RWPE2 (cell line): ENCODE measurements around the gene SMPD3.

Experiments
- ATAC-seq: fragments of 200-7000 bp; cut with Tn5 transposase; 3 replicates; pipeline ENCODE4 v1.9.1; 2021; ENCODE audit warnings: low read depth
- DNase-seq: peaks from one replicate; pipeline ENCODE4 v3.0.0-alpha.2; 2020; ENCODE audit warnings: low spot score
- H3K27ac ChIP-seq: fragments of 450-650 bp; 2 replicates; pipeline ENCODE4 v1.5.1; 2017; ENCODE audit warnings: mild to moderate bottlenecking; ENCODE audit not compliant: poor library complexity, severe bottlenecking
- H3K27me3 ChIP-seq: fragments of 250-450 bp; sonication (Bioruptor Pico); 2 replicates; pipeline ENCODE4 v1.5.1; 2021; ENCODE audit warnings: mild to moderate bottlenecking, moderate library complexity; ENCODE audit not compliant: insufficient read depth, poor library complexity, severe bottlenecking
- H3K36me3 ChIP-seq: fragments of 250-450 bp; sonication (Bioruptor Pico); 2 replicates; pipeline ENCODE4 v1.5.1; 2020; ENCODE audit warnings: low read depth, mild to moderate bottlenecking, moderate library complexity
- H3K4me1 ChIP-seq: fragments of 250-450 bp; sonication (Bioruptor Pico); 2 replicates; pipeline ENCODE4 v1.5.1; 2021; ENCODE audit warnings: mild to moderate bottlenecking, moderate library complexity; ENCODE audit not compliant: insufficient read depth, poor library complexity, severe bottlenecking
- H3K4me3 ChIP-seq: fragments of 250-450 bp; sonication (Bioruptor Pico); 2 replicates; pipeline ENCODE4 v1.5.1; 2021; ENCODE audit warnings: mild to moderate bottlenecking, moderate library complexity; ENCODE audit not compliant: severe bottlenecking
- H3K9me3 ChIP-seq: fragments of 250-450 bp; sonication (Bioruptor Pico); 2 replicates; pipeline ENCODE4 v1.5.1; 2021; ENCODE audit warnings: mild to moderate bottlenecking, moderate library complexity; ENCODE audit not compliant: severe bottlenecking
- TF ChIP-seq, protein P1 (sequence below): fragments of 450-650 bp; IDR thresholded peaks from one replicate; pipeline ENCODE4 v1.5.1; 2017; ENCODE audit warnings: mild to moderate bottlenecking, moderate library complexity; ENCODE audit not compliant: poor library complexity, severe bottlenecking

The SMPD3 gene

DNA sequence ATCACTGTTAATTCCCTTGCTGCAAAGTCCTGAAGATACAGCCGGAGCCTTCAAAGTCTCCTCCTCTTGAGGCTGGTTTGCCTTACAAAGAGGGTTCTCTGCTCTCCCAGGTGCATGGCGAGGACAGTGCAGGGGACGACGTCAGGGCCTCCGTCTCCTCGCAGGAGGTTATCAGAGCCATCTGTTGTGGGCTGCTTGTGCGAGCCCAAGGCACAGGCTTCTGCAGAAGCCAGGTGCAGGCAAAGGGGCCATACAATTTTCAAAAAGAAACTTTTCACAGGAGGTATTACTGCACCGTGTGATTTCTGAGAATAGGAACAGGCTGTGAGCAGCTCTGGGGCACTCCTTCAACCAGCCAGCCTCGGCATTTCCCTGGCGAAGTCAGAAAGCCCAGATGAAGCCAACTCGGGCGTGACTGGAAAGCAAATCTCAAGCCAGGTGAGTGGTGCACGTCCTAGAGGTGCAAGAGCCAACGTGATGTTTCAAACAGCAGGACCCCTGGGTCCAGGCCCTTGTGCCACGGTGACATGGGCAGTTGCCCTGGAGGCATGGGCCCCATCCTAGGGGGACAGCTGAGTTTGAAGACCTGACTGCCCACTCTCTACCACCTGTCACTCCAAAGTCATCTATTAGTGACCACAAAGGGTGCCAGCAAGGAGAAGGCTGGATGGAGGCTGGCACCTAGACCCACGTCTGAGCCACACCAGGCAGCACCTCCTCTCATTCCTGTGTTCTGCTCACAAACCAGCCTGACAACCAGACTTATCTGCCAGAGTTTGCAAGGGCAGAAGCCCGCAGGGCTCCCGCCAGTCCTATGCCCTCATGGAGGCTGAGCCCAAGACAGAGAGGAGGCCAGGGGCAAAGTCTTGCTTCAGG, 68.6 kb downstream of the SMPD3 start:
- Histone ChIP-seq H3K27me3 (no peaks in the 10 kb centered on the region), H3K4me3 (no peak overlapping the region), H3K9me3 (no peaks in the 10 kb centered on the region), H3K4me1 (no peaks in the 10 kb centered on the region), H3K36me3 (no peaks in the 10 kb centered on the region), H3K27ac (no peak overlapping the region)
- TF ChIP-seq, protein P1, sequence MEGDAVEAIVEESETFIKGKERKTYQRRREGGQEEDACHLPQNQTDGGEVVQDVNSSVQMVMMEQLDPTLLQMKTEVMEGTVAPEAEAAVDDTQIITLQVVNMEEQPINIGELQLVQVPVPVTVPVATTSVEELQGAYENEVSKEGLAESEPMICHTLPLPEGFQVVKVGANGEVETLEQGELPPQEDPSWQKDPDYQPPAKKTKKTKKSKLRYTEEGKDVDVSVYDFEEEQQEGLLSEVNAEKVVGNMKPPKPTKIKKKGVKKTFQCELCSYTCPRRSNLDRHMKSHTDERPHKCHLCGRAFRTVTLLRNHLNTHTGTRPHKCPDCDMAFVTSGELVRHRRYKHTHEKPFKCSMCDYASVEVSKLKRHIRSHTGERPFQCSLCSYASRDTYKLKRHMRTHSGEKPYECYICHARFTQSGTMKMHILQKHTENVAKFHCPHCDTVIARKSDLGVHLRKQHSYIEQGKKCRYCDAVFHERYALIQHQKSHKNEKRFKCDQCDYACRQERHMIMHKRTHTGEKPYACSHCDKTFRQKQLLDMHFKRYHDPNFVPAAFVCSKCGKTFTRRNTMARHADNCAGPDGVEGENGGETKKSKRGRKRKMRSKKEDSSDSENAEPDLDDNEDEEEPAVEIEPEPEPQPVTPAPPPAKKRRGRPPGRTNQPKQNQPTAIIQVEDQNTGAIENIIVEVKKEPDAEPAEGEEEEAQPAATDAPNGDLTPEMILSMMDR: no peak
- DNase-seq: no peak
- no peak for ATAC-seq

DNA sequence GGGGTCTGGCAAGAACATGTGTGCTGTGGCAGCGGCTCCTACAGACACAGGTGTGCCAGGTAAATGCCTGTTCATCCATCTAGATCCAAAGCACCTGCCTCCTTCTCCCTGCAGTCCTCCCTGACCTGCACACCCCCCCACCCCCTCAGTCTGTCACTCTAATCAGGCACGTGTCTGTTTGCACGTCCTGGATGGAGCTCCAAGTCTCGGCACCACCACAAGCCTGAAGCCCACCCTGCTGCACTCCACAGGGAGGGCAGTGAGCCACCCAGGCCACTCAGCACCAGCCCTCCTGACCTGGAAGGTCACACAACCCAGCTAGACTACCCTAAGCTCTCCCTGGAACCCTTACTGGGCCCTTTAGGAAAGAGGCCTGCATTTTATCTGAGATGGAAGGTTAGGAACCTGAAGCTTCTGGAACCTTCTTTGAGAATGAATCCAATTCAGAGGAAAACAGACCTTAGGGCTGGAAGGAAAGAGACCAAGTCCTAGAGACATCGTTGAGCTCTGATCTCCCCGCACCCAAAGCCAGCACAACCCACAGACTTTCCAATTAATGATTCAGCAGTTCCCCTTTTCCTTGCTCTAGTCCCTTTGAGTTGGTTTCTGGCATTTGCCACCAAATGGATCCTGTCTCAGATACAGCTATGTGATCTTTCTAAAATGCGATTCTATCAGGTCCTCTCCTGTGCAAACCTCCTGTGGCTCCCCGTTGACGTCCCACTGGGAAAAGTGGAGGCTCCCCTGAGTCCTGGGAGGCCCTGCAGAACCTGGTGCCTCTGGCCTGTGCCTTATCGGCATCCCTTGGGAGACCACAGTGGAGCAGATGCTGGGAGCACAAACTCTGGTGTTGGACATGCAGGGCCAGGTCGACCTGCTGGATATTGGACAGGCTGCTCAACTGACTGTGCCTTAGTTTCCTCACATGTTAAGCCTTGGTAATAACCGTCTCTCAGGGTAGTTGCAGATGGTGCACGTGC, 69.6 kb downstream of the SMPD3 start:
- no peaks in the 10 kb centered on the region for H3K9me3 ChIP-seq
- no peaks in the 10 kb centered on the region for H3K4me1 ChIP-seq
- no peak overlapping the region for H3K4me3 ChIP-seq
- TF ChIP-seq, protein P1: no peak
- DNase-seq (no peak), ATAC-seq (no peak)
- no peaks in the 10 kb centered on the region for H3K36me3 ChIP-seq
- no peak overlapping the region for H3K27ac ChIP-seq
- H3K27me3 ChIP-seq: no peaks in the 10 kb centered on the region

DNA sequence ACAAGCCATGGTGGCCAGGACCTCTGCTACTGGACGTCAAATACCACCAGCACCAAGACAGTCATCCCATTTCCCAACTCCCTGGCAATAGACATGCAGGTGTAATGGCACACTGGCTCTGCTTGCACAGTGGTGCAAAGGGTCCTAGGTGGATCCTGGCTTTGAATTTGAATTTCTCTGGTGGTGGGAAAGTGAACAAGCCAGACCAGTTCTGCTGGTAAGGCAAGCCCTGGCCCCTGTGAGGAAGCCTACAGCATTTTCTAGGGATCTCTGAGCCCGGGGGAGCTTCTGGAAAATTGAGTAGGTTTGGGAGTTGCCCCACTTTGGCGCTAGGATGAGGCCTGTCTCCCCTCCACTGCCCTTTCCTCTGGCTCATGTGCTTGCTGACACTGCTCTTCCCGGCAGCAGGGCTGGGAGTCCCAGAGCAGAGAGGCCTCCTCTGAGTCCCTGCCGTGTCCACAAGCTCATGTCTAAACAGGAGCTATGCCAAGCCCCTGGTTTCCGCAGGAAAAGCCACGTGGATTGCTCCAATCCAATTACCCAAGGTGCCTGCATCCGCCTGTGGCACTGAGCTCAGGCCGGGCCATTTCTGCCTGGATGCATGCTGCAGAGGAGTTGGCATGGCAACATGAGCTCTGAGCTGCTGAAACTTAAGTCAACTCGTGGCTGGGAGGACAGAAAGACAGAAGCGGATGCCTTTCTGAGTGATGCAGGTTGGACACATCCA, 70.5 kb downstream of the SMPD3 start:
- Histone ChIP-seq H3K27ac (no peak overlapping the region), H3K27me3 (no peaks in the 10 kb centered on the region), H3K4me1 (no peaks in the 10 kb centered on the region), H3K4me3 (no peak overlapping the region), H3K9me3 (no peaks in the 10 kb centered on the region), H3K36me3 (no peaks in the 10 kb centered on the region)
- no peak for ATAC-seq
- TF ChIP-seq, protein P1: no peak
- DNase-seq: no peak

DNA sequence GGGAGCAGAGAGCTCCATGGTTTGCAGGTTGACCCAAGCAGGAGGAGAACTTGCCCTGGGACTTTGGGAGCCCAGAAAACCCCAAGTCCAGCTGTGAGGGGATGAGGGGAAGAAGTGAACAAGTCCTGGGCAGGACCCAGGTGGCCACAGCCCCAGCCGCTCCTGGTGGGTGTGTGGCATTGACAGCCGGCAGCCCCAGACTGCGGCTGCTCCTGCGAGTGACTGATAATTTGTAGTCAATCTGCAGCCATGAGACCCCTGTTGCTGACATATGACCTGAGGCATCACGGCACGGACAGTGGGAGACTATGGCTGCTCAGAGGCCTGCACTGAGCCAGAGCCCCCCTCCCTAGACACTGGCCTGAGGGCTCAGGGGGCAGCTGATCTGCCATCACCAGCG, 71.1 kb downstream of the SMPD3 start:
- no peaks in the 10 kb centered on the region for H3K4me1 ChIP-seq
- ATAC-seq (no peak), DNase-seq (no peak)
- H3K9me3 ChIP-seq: no peaks in the 10 kb centered on the region
- H3K36me3 ChIP-seq: no peaks in the 10 kb centered on the region
- no peak overlapping the region for H3K27ac ChIP-seq
- TF ChIP-seq, protein P1: no peak
- no peak overlapping the region for H3K4me3 ChIP-seq
- no peaks in the 10 kb centered on the region for H3K27me3 ChIP-seq
